ENCODE results near the gene TMEM259.

The TMEM259 gene

DNA sequence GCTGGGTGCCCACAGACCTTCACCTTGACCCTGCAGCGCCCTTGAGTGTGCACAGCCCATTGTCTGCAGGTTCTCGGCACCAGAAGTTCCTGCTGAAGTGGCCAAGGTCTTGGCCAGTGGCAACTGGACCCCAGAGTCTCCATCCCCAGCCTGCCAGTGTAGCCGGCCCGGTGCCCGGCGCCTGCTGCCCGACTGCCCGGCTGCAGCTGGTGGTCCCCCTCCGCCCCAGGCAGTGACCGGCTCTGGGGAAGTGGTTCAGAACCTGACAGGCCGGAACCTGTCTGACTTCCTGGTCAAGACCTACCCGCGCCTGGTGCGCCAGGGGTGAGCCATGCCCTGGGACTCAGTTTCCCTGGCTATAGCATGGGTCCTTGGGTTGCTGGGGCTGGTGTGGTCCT is 34.1 kb upstream of the TMEM259 start:
- no peak for DNase-seq

DNA sequence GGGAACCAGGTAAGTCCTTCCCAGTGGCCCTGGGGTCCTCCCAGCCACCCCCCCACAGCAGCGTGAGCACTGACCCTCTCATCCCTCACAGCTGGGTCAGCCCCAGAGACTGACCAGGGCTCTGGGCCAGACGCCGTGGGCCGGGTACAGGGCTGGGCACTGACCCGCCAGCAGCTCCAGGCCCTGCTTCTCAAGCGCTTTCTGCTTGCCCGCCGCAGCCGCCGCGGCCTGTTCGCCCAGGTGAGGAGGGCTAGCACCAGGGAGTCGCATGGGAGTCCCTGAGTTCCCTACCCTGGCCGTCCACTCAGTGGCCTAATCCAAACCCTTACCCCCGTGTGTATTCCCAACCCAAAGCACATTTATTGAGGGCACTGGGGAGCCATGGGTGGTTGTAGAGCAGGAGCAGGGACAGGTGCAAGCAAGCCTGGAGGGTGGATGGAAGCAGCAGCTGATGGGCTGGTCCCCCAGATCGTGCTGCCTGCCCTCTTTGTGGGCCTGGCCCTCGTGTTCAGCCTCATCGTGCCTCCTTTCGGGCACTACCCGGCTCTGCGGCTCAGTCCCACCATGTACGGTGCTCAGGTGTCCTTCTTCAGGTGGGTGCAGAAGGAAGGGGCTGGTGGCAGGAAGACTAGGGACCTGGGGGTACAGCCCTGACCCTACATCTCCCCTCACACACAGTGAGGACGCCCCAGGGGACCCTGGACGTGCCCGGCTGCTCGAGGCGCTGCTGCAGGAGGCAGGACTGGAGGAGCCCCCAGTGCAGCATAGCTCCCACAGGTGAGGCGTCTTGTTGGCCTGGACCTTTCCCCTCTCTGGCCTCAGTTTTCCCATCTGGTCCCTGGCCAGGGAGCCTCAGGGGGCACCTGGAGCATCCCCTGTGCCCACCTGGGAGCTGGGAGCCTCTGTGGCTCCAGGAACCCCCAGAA is 33.4 kb upstream of the TMEM259 start:
- no peak for DNase-seq

DNA sequence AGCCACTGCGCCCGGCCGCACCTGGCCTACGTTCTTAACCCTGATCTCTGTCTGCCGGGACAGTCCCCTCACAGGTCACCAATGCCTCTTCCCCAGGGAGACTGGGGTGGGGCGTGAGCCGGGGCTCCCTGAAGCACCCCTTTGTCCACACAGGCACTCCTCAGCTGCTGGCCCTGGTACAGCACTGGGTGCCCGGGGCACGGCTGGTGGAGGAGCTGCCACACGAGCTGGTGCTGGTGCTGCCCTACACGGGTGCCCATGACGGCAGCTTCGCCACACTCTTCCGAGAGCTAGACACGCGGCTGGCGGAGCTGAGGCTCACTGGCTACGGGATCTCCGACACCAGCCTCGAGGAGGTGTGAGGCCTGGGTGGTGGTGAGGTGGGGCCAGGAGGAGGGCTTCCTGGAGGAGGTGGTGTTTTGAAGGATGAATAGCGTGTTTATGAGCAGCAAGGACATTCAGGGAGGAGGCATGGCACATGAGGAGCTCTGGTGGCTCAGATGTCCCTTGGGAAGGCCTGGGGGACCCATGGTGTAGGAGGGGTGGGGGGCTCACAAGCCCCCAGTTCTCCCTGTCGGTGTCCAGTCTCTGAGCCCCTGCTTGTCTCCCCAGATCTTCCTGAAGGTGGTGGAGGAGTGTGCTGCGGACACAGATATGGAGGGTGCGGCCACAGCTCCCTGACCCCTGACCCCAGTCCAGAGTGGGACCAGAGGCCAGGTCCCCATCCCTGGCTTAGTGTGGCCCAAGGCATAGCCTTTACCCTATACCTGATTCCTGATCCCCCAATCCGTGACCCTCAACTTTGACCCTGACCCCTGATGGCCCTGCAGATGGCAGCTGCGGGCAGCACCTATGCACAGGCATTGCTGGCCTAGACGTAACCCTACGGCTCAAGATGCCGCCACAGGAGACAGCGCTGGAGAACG is 32.5 kb upstream of the TMEM259 start:
- DNase-seq = no peak

DNA sequence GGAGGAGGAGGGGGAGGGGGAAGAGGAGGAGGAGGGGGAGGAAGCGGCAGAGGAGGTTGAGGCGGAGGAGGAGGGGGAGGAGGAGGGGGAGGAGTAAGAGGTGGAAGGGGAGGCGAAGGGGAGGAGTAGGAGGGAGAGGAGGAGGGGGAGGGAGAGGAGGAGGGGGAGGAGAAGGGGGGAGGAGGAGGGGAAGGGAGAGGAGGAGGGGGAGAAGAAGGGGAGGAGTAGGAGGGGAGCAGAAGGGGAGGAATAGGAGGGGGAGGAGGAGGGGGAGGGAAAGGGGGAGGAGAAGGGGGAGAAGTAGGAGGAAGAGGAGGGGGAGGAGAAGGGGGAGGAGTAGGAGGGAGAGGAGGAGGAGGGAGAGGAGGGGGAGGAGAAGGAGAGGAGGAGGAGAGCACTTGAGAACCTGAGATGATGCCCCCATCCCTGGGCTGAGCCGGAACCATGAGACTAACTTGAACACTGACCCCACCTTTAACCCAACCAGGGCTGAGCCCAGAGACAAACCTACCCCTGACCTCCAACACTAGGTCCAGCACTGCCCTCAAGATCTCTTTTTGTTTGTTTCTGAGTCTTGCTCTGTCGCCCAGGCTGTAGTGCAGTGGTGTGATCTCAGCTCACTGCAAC is 31.5 kb upstream of the TMEM259 start:
- DNase-seq = no peak

DNA sequence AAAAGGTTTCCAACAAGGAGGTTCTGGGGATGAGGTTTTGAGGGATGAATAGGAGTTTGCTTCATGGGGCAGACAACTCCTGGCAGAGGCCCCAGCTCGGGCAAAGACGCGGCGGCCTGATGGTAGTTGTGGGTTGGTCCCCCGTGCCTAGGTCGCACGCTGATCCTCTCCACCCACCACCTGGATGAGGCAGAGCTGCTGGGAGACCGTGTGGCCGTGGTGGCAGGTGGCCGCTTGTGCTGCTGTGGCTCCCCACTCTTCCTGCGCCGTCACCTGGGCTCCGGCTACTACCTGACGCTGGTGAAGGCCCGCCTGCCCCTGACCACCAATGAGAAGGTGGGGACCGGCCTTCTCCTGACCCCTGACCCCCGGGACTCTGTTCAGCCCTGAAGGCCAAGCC is 30.9 kb upstream of the TMEM259 start:
- DNase-seq = no peak

DNA sequence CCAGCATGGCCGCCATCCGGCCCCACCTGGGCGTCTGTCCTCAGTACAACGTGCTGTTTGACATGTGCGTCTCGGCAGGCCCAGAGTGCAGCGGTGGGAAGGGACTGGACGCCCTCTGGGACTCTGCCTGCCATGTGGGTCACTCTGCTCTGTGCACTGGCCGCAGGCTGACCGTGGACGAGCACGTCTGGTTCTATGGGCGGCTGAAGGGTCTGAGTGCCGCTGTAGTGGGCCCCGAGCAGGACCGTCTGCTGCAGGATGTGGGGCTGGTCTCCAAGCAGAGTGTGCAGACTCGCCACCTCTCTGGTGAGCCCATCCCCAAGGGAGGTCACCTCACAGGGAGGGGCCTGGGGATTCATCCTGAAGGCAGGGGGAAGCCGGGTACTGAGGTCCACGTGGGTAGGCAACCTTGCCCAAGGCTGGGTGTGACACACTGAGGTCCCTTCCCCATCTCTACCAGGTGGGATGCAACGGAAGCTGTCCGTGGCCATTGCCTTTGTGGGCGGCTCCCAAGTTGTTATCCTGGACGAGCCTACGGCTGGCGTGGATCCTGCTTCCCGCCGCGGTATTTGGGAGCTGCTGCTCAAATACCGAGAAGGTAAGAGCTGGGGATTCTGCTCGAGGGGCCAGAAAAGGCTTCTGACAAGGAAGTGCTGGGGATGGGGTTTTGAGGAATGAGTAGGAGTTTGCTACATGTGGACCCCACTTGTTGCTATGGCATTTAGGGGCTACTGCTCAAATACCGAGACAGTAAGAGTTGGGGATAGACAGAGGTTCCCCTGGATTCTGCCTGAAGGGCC is 30.3 kb upstream of the TMEM259 start:
- no peak for DNase-seq

DNA sequence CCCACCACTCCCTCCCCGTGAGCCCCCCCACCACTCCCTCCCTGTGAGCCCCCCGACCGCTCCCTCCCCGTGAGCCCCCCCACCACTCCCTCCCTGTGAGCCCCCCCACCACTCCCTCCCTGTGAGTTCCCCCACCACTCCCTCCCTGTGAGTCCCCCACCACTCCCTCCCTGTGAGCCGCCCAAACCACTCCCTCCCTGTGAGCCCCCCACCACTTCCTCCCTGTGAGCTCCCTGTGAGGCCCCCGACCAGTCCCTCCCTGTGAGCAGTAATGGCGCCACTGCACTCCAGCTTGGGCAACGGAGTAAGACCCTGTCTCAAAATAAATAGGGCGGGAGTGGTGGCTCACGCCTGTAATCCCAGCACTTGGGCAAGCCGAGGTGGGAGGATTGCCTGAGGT is 28.9 kb upstream of the TMEM259 start:
- DNase-seq = no peak

DNA sequence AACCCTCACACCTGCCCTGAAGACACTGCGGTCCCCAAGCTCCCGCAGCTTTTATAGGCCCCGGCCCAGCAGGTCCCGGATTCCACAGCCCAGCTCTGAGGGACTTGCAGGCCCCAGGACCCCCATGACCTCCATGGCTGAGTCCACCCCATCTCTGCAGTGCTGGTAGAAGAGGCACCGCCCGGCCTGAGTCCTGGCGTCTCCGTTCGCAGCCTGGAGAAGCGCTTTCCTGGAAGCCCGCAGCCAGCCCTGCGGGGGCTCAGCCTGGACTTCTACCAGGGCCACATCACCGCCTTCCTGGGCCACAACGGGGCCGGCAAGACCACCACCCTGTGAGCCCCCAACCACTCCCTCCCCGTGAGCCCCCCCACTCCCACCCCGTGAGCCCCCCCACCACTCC is 28.2 kb upstream of the TMEM259 start:
- DNase-seq = no peak

DNA sequence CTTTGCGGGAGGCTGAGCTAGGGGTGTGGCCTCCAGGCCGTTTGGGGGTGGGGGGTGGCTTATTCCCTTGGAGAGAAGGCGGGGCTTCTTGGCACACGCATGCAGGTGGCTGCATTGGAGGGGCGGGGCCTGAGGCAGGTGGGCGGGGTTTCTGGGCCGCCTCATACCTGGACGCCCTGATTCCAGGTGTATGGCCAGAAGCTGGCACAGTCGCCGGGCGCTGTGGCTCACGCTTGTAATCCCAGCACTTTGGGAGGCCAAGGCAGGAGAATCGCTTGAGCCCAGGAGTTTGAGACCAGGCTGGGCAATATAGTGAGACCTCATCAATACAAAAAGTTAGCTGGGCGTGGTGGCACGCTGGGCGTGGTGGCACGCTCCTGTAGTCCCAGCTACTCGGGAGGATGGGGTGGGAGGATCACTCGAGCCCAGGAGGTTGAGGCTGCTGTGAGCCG is 26.8 kb upstream of the TMEM259 start:
- no peak for DNase-seq

DNA sequence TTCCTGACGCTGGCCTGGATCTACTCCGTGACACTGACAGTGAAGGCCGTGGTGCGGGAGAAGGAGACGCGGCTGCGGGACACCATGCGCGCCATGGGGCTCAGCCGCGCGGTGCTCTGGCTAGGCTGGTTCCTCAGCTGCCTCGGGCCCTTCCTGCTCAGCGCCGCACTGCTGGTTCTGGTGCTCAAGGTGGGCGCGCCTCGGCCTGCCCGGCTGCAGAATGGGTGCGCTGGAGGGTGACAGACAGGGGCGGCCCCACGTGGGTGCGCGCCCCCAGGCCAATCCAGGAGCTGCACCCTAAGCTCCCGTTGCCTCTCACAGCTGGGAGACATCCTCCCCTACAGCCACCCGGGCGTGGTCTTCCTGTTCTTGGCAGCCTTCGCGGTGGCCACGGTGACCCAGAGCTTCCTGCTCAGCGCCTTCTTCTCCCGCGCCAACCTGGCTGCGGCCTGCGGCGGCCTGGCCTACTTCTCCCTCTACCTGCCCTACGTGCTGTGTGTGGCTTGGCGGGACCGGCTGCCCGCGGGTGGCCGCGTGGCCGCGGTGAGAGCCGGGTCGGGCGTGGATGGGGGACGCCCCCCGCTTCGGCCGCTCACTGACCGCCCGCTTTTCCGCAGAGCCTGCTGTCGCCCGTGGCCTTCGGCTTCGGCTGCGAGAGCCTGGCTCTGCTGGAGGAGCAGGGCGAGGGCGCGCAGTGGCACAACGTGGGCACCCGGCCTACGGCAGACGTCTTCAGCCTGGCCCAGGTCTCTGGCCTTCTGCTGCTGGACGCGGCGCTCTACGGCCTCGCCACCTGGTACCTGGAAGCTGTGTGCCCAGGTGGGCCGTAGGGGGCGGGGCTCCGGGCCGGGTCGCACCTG is 26.1 kb upstream of the TMEM259 start:
- no peak for DNase-seq

DNA sequence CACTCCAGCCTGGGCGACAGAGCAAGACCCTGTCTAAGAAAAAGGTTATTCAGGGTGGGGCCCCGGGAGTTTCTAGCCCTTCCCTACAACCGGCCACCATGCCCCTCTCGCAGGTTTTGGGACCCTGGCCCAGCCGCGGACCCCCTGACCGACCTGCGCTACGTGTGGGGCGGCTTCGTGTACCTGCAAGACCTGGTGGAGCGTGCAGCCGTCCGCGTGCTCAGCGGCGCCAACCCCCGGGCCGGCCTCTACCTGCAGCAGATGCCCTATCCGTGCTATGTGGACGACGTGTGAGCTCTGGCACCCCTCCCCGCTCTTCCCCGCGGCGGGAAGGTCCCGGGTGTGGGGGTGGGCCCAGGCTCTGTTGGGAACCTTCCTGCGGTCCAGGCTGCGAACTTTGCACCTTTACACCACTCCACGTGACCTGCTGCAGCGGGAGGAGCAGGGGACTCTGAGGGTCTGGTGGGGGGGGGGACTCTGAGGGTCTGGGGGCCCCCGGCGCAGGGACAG is 25.2 kb upstream of the TMEM259 start:
- no peak for DNase-seq

DNA sequence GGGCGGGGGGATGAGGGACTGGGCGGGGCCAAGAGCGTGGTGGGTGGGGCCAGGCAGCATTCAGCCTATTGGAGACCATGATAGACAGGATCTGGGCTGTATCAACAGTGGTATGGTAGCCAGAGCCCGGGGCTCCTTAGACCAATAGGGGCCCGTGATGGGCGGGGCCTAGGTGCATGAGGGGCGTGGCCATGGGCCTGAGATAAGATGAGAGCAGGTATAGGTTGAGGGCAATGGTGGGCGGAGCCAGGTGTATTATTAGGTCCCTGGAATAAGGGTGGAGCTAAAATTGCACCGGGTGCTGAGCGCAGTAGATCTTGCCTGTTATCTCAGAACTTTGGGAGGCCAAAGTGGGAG is 24.3 kb upstream of the TMEM259 start:
- peak; percentile 66 for DNase-seq

DNA sequence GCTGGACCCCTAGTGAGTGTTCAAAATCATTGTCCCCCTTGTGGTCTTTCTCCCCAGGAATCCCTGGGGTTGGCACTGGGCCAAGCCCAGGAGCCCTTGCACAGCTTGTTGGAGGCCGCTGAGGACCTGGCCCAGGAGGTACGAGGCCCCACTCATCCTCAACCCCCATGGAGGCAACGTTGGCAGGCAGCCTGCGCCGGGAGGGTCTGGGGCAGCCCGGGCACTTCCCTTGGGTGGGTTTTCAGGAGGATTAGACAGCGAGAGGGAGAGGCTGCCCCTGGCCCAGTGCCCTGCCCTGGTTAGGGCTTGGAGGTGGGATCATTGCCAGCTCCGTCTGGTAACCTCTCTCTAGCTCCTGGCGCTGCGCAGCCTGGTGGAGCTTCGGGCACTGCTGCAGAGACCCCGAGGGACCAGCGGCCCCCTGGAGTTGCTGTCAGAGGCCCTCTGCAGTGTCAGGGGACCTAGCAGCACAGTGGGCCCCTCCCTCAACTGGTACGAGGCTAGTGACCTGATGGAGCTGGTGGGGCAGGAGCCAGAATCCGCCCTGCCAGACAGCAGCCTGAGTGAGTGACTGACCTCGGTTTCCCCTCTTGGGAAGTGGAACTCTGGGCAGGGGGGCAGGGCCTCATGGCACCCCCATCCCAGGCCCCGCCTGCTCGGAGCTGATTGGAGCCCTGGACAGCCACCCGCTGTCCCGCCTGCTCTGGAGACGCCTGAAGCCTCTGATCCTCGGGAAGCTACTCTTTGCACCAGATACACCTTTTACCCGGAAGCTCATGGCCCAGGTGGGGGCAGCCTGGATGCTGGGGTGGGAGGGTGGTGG is 22.0 kb upstream of the TMEM259 start:
- no peak for DNase-seq

DNA sequence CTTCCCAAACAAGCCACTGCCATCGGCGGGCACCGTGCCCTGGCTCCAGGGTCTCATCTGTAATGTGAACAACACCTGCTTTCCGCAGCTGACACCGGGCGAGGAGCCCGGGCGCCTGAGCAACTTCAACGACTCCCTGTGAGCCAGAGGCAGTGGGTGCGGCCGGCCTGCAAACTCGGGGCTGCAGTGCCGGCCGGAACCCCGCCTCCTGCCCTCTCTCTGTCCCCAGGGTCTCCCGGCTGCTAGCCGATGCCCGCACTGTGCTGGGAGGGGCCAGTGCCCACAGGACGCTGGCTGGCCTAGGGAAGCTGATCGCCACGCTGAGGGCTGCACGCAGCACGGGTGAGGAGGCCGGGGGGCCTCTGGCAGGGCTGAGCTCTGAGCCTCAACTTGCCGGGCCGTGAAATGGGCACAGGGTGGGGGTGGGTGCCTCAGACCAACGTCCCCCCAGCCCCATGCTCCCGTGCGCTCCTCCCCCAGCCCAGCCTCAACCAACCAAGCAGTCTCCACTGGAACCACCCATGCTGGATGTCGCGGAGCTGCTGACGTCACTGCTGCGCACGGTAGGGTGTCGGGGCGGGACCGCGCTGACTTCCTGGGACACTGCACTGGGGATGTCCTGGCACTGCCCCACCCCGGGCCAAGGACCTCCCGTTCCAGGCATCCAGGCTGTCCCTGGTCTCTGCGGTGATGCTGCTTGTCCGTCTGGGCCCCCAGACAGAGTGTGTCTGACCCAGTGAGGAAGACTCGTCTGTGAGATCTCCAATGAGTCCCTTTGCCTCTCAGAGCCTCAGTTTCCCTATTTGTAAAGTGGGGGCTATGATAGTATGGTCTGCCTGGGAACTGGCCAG is 21.1 kb upstream of the TMEM259 start:
- no peak for DNase-seq

DNA sequence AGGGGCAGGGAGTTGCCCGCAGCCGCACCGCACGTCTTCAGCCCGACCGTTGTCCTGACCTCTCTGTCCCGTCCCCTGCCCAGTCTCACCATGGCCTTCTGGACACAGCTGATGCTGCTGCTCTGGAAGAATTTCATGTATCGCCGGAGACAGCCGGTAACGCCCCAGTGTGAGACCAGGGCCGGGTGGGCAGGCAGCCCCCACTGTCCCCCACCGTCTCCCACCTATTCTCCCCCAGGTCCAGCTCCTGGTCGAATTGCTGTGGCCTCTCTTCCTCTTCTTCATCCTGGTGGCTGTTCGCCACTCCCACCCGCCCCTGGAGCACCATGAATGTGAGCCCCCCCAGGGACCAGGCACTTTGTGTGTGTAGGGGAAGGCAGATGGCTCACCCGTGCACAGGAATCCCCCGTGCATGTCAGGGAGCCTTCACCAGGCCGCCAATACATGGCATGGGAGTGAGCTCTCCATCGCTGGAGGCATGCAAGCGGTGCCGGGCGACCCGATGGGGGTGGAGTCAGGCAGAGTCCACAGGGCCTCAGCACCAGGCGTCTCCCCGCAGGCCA is 20.4 kb upstream of the TMEM259 start:
- no peak for DNase-seq

DNA sequence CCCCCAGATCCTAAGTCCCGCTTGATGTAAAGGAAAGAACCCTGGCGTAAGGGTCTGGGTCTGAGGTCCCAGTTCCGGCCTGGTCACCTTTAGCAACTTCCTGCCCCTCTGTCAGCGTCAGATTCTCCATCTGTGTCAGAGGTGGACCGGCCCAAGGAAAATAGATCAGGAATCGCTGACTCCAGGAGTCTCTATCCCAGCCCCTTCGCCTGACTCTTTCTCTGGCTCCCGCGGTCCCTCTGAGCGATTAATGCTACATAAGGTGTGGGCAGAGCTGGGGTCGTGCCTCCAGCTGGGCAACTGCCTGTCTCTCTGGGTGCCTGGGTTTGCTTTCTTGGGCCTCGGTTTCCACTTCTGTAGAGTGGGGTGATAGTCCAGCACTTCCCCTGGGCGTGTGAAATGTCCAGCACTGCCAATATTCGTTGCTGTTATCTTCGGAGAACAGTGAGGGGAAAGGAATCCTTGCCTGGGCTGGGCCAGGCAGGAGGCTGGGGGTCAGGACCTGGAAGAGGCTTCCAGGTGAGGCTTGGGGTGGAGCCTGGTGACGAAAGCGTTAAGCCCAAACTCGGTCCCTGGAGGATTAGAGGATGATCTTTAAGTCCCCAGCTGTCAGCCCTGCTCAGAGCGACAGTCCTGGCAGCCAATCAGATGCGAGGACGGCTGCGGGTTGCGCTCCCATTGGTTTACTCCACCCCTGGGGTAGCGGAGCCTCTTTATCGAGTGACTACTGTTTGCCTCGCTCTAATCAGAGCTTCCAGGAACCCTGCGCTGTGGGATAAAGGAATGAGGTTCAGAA is 19.8 kb upstream of the TMEM259 start:
- DNase-seq = peak; percentile 93

DNA sequence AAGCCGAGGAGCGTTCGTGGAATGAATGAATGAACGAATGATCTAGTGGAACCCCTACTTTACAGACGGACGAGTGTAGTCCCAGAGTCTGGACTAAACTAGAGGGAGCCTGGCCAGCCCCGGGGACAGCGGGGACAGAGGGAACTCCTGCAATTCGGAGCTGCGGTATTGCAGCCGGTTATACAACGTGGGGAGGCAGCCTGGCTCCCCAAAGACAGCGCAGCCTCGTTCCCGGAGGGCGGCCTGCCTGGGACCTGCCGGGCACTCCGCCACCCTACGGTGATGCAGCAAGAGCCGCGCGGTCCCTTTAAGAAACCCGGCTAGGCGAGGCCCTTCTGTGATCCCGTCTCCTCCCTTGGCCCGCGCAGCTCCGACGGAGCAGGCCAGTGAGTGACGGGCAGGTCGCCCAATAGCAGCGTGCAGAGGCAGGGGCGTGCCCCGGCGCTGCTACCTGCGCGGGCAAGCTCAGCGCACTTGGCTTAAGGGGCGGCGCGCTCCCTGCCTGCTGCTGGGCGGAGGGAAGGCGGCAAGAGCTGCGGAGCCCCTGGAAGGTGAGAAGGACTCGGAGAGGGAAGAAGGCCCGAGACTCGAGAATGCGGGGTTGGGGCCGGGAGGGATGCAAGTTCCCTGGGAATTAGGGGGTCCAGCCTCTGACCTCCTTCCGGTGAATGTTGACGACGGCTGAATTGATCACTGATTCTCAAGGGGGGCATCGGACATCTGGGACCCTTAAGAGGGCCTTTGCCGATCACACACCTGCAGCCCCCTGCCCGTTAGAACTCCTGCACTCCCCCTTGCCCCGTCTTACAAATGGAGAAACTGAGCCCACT is 18.9 kb upstream of the TMEM259 start, which contains the start of gene ABCA7:
Gene ABCA7 (plus strand): TSS at position 462 of the 830 bp plus-strand sequence. CDS start 1,255 bp downstream, outside the sequence.
- DNase-seq = peak; percentile 100

All from activated naive CD4-positive, alpha-beta T cell treated with Interleukin-2 at 50 U/mL for 16 hours (primary cell).